CD4-positive, alpha-beta T cell treated with Interleukin-2 at 100 ng/mL for 4 hours (primary cell): Measurements from ENCODE around the gene LAPTM4A.

Experiments used
- DNase-seq: peaks from one replicate; pipeline ENCODE4 v3.0.0-alpha.2; 2020; ENCODE audit warnings: low spot score

LAPTM4A gene

DNA sequence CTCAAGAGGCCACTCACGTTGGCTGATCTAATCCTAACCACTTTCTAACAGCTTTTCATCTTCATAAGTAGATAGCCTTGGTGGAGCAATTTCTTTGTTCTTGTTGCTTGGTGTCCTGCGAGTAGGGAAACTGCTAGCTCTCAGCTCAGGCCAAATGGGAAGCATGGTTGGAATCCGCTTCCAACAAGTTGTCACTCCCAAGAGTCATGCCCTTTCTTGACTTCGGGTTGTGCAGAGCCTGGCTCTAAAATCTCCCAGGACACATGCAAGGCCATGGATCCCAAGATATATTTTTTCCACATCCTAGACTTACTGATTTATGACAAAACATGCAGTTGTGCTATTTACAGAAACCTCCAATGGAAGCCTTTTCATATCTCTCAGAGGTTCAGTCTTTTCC is 31.7 kb downstream of the LAPTM4A start:
- no peak for DNase-seq

GRCh38 chr2:20018601-20019152 is 32.8 kb downstream of the LAPTM4A start:
- DNase-seq = no peak

GRCh38 chr2:20016346-20016745 is 35.1 kb downstream of the LAPTM4A start:
- no peak for DNase-seq

DNA sequence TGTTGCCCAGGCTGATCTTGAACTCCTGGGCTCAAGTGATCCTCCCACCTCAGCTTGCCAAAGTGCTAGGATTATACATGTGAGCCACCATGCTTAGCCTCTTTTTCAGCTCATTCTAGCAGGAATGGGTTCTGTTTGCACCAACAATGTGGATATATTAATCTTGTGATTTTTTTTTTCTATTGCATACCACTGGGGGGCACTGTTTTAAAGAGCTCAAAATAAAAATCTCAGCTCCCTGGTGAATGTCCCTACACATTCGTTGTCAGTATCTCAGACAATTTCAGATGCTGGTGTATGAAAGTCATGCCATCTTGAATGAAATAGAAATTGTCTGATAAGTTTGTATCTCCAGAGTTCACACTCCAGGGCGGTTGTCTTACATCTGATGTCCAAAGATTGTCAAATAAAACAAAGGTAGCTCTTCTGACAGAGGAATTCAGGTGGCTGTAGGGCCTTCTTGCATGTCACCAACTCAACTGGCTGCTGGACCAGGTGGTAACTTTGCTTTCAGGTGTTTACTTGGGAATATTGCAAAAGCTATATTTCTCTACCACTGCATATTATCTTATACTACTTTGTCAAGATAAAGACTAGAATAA is 35.8 kb downstream of the LAPTM4A start:
- DNase-seq = peak; percentile 50

DNA sequence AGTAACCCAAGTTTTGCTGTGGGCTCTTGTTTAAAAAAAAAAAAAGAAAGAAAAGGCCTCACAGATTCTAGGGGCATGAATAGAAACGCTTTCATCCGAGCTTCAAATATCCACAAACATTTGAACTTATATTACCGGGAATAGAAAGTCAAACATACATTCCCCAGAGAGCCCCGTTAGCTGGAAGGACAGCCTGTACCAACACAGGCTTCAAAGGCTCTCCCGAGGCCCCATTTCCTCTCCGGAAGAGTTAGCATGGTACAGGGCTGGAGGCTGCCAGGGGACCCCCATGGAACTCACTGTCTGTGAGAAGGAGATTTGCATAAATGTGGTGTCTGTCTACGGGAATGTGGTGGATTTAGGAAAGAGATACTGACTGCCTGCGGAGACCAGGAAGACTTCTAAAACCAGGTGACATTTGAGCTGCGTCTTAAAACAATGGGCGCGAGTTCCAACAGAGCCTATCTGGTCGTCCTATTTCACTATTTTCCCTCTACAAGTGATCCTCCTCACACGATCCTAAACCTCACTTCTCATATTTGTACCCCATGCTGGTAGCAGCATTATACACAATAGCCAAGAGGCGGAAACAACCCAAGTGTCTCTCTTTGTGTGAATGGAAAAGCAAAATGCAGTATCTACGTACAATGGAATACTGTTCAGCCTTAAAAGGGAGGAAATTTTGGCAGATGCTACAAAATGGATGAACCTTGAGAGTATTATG is 38.1 kb downstream of the LAPTM4A start:
- DNase-seq = no peak

GRCh38 chr2:20012282-20013125 is 38.9 kb downstream of the LAPTM4A start, which contains the start of gene MATN3:
MATN3 (minus strand) TSS chr2:20012668; CDS start chr2:20012631, 37 bp downstream.
- no peak for DNase-seq

DNA sequence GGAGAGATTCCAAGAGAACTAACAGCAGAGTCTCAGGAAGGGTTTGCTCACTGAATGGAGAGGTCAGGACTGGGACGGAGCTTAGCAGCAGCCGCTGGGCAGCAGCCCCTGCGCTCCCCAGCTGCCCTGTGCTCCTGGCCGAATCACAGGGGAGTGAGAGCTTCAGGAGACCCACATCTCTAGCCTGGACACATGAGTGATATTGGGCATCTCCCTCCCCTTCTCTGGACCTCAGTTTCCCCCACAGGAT is 39.5 kb downstream of the LAPTM4A start:
- DNase-seq = no peak

DNA sequence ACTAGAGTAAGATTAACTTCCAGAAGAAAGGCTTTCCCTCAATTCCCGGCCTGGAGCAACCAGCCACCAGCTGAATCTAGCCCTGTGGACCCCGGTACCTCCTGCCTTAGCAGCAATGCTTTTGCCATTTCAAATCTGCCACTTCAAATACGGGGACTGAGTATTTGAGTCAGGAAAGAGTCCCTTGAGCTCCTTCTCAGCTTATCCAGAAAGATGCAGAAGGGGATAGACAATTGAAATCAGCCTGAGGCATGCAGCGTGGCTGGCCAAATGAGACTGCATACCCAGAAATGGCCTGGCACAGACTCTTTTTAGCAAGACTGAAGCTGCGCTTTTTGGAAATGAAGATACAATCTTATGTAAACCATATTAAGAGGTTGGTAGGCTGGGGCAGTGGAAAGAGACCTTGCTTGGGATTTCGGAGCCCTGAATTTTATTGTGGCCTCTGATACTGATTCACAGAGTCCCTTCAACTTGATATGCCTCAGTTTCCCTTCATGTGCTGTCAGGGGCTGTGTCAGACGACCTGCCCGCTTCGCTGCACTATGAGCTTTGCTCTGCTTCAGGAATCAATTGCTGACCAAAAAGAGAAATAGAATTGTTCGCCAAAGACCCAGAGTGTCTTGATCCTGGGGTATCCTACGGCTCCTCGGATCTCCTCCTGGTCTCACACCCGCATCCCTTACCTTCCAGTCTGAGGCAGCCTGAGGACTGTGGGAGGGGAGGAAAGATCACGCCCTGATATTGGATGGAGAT is 40.0 kb downstream of the LAPTM4A start:
- DNase-seq = no peak

- no peak for DNase-seq
Measured at GRCh38 chr2:20008703-20009102, 42.7 kb downstream of the LAPTM4A start.

DNA sequence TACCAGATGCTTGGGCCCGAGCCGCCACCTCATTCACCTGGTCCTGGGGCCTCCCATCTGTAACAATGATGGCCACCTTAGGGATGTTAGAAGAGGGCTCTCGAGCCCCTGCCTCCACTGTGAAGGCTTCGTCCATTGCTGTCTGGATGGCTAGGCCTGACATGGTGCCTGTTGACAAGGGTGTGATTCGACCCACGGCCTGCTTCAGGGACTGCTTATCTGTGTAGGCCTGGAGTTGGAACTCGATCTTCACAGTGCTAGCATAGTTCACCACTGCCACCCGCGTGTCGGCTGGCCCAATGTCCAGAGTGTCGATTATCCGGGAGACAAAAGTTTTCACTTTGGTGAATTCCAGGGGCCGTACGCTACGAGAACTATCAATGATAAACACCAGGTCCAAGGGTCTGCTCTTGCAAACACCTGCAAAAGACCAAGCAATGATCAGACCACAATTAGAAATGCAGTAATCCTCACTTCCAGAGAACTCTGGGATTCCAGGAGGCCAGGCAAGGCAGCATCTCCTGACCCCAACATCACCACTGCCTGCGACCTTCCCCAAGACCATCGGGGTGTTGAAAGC is 45.4 kb downstream of the LAPTM4A start:
- DNase-seq = no peak

GRCh38 chr2:20005067-20005627 is 46.3 kb downstream of the LAPTM4A start:
- DNase-seq = no peak

GRCh38 chr2:20001361-20001863 is 50.0 kb downstream of the LAPTM4A start:
- no peak for DNase-seq

- DNase-seq = no peak
Measured at GRCh38 chr2:19993731-19994130, 57.7 kb downstream of the LAPTM4A start.

GRCh38 chr2:19991895-19992294 is 59.5 kb downstream of the LAPTM4A start:
- no peak for DNase-seq

GRCh38 chr2:19990416-19990728 is 61.1 kb downstream of the LAPTM4A start:
- no peak for DNase-seq

DNA sequence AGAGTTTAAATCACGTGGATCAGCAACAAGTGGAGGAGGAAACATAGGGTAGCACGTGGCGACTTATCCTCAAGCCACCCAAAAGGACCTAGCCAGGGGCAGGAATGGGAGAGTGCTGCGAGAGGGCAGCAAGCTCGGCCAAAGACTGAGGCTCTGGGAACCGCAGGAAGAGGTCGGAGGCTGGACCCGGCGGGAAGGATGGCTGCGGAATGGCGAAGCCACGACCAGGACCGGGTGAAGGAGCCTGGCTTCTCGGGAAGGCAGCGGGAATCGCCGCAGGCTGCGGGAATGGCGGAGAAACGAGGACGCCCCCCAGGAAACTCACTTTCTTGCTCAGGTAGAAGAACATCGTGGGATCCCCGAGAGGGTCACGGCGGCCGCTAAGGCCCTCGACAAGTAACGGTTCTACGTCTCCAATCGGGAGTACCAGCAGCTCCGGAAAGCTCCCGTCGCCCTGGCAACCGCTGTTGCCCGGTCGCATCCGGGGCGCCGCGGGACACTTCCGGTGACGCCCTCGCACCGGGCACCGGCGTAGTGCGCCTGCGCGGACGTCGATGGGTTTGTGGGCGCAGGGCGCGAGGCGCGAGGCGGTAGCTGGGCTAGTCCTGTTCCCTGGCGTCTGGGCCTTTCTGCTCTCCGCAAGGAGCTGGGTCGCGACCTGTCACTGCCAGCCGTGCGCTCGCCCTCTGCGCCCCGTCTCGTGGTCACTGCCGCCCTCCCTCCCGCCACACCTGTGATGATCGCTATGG is 61.6 kb downstream of the LAPTM4A start, which contains the start of gene WDR35:
TSS of gene WDR35 (minus strand) at position 439 of the 749 bp plus-strand sequence. CDS start at position 349, 90 bp downstream.
- peak; percentile 91 for DNase-seq

- no peak for DNase-seq
Measured at GRCh38 chr2:19989342-19989666, 62.1 kb downstream of the LAPTM4A start.

DNA sequence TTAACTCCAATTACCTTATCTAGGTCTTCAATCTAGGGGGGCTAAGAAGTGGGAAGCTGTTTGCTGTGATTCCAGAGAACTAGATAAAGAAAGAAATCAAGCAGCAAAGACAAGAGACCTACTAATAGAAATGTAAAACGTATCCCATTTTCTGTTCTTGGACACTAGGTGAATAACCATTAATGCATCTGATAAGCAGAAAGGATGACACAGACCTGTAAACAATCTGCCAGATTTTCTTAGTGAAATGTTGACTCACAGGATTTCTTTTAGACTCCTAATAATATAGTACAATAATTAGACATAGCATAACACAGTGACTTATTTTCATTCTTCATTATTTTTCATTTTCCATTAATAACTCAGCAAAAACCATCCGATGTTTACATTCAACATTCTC is 62.8 kb downstream of the LAPTM4A start:
- no peak for DNase-seq

DNA sequence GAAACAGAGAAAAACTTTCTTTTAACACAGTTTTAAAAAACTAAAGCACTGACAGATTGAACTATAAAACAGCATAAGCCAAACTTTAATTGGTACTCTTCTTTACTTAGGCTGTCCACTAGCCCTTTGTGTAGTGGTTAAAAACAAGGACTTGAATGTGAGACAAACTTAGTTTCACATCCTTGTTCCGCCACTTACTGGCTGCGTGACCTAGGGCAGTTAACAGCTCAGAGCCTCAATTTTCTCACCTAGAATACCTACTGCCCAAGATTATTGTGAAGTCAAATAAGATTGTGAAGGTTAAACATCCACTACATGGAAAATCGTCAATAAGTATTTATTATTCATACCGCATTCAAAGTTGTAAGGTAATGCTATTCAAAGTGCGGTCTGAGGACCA is 63.5 kb downstream of the LAPTM4A start:
- no peak for DNase-seq
